Liver (tissue), 3 donors: ENCODE results near the gene GSE1.

Experiments
- CTCF ChIP-seq: fragments of 150-350 bp; IDR thresholded peaks from 2 replicates; pipeline ENCODE4 v1.5.1; 2017; ENCODE audit warnings: improper control_type of control experiment, low read depth, low read length; ENCODE audit not compliant: missing input control
- EGR1 ChIP-seq, 2 donors: IDR thresholded peaks; 2 replicates each; pipeline ENCODE4 v1.6.1; 2016 to 2018; ENCODE audit warnings: antibody characterized with exemption in 2 of 2, low read depth in 2 of 2
- FOXA2 ChIP-seq: IDR thresholded peaks from 2 replicates; pipeline ENCODE4 v1.6.1; 2016; ENCODE audit warnings: antibody characterized with exemption
- JUND ChIP-seq, 2 donors: IDR thresholded peaks; 2 replicates each; pipeline ENCODE4 v1.6.1; 2016; ENCODE audit warnings: antibody characterized with exemption in 2 of 2
- RAD21 ChIP-seq, 2 donors: IDR thresholded peaks; 2 replicates each; pipeline ENCODE4 v1.6.1; 2016; ENCODE audit warnings: antibody characterized with exemption in 2 of 2, mild to moderate bottlenecking in 2 of 2
- RXRA ChIP-seq, 2 donors: IDR thresholded peaks; 2 replicates each; pipeline ENCODE4 v1.6.1; 2017 to 2018; ENCODE audit warnings: antibody characterized with exemption in 2 of 2, mild to moderate bottlenecking in 1 of 2
- SP1 ChIP-seq: IDR thresholded peaks from 2 replicates; pipeline ENCODE4 v1.6.1; 2018; ENCODE audit warnings: antibody characterized with exemption, mild to moderate bottlenecking
- TAF1 ChIP-seq: conservative IDR thresholded peaks from 2 replicates; pipeline ENCODE4 v1.6.1; 2016; ENCODE audit warnings: antibody characterized with exemption, mild to moderate bottlenecking
- YY1 ChIP-seq: IDR thresholded peaks from 2 replicates; pipeline ENCODE4 v1.6.1; 2016; ENCODE audit warnings: antibody characterized with exemption, mild to moderate bottlenecking
- TF ChIP-seq, protein P1 (sequence below): IDR thresholded peaks from 2 replicates; pipeline ENCODE4 v1.6.1; 2016; ENCODE audit warnings: antibody characterized with exemption
- TF ChIP-seq, protein P2 (sequence below): IDR thresholded peaks from 2 replicates; pipeline ENCODE4 v1.6.1; 2016; ENCODE audit warnings: antibody characterized with exemption, mild to moderate bottlenecking
- donor health status: healthy.
- donor health status: healthy.

DNA sequence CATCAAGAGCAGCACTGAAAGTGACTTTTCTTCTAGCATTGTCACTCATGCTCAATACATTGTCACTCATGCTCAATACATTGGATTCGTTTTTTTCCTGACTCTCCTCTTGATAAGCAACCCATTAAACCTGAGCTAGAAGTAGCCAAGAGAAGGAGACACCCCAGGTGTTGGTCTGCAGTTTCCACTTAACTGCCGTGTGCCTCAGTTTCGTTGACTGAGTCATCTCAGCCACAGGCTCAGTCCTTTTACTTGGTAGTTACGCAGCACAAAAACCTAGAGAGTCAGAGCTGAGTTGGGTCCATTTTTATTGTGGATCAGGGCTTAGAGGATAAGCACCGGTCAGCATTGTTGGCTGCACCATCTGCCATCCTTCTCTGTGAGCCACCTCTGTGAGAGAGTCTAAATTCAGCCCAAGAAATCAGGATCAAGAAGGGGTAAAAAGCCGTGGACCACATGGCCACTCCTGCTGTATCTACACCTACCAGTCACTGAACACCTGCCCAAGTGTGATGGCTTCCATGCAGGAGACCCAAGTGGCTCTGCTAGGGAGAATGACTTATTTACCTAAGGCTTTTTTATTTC lies 64.4 kb downstream of the GSE1 start:
- TF ChIP-seq CTCF (no peak), TAF1 (no peak), RXRA (IDR thresholded peaks at IDR 0.05) (no peak), FOXA2 (no peak), SP1 (no peak), YY1 (no peak), RAD21 (IDR thresholded peaks at IDR 0.05) (no peak), EGR1 (IDR thresholded peaks at IDR 0.05; ENCODE audit: low read depth in 2 of 2) (no peak), JUND (IDR thresholded peaks at IDR 0.05) (no peak)
- TF ChIP-seq, protein P1, sequence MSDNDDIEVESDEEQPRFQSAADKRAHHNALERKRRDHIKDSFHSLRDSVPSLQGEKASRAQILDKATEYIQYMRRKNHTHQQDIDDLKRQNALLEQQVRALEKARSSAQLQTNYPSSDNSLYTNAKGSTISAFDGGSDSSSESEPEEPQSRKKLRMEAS = no peak
- TF ChIP-seq, protein P2, sequence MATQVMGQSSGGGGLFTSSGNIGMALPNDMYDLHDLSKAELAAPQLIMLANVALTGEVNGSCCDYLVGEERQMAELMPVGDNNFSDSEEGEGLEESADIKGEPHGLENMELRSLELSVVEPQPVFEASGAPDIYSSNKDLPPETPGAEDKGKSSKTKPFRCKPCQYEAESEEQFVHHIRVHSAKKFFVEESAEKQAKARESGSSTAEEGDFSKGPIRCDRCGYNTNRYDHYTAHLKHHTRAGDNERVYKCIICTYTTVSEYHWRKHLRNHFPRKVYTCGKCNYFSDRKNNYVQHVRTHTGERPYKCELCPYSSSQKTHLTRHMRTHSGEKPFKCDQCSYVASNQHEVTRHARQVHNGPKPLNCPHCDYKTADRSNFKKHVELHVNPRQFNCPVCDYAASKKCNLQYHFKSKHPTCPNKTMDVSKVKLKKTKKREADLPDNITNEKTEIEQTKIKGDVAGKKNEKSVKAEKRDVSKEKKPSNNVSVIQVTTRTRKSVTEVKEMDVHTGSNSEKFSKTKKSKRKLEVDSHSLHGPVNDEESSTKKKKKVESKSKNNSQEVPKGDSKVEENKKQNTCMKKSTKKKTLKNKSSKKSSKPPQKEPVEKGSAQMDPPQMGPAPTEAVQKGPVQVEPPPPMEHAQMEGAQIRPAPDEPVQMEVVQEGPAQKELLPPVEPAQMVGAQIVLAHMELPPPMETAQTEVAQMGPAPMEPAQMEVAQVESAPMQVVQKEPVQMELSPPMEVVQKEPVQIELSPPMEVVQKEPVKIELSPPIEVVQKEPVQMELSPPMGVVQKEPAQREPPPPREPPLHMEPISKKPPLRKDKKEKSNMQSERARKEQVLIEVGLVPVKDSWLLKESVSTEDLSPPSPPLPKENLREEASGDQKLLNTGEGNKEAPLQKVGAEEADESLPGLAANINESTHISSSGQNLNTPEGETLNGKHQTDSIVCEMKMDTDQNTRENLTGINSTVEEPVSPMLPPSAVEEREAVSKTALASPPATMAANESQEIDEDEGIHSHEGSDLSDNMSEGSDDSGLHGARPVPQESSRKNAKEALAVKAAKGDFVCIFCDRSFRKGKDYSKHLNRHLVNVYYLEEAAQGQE = no peak
